Endothelial cell of umbilical vein (primary cell): Measurements from ENCODE around the gene HOXA9. TPM values are rescaled to one million over a fixed set of nuclear protein-coding genes. Genes with fewer than 3 reads are reported as not detected.
A peak's percentile ranks its signal among the peaks of the same experiment; 100 is the strongest.

Source experiments
- BruUV-seq: library from RNA; stranded (reverse); fragments of 400-500 nt; replicated peaks from 2 replicates; lab custom pipeline; 2021; lab: Mats Ljungman, UMichigan
- CTCF ChIA-PET: fragments of 300-600, 350-600 bp; sonication (Branson Sonifier 250); formaldehyde crosslinking; loops from one replicate; lab custom pipeline; 2021; ENCODE audit warnings: antibody characterized with exemption, inconsistent platforms; lab: Charles Lee
- POLR2A ChIA-PET: fragments of 300-600, 350-600 bp; sonication (Branson Sonifier 250); formaldehyde crosslinking; loops from one replicate; lab custom pipeline; 2021; ENCODE audit warnings: antibody characterized with exemption, inconsistent platforms; lab: Charles Lee
- DNase-seq: peaks from one replicate; pipeline ENCODE4 v3.0.0-alpha.2; 2011; ENCODE audit warnings: low read depth, low spot score
- FAIRE-seq: peaks from 2 replicates; lab custom pipeline; 2011; peaks lifted over from hg19 to GRCh38; lab: Jason Lieb, UNC
- H2AFZ ChIP-seq: 2 replicates; pipeline ENCODE4 v1.6.0; 2012; ENCODE audit warnings: low read depth, low read length, control low read depth, inconsistent platforms
- H3K27ac ChIP-seq: 2 replicates; pipeline ENCODE4 v1.5.1; 2011; ENCODE audit warnings: low read depth, mild to moderate bottlenecking, control low read depth, low read length, moderate library complexity; ENCODE audit not compliant: insufficient read depth
- H3K27me3 ChIP-seq, 2 experiments: 2 replicates each; pipeline versions ENCODE4 v1.6.0 to v1.6.1; 2011; ENCODE audit warnings: low read length in 2 of 2, mixed read lengths in 1 of 2; ENCODE audit not compliant: control insufficient read depth in 2 of 2, insufficient read depth in 2 of 2
- H3K36me3 ChIP-seq, 2 experiments: 2 replicates in 1 of 2; 3 replicates in 1 of 2; pipeline ENCODE4 v1.5.1; 2011; ENCODE audit warnings: low read length in 2 of 2, mild to moderate bottlenecking in 1 of 2, moderate library complexity in 1 of 2; ENCODE audit not compliant: control insufficient read depth in 2 of 2, insufficient read depth in 2 of 2; ENCODE audit errors: extremely low read depth in 1 of 2
- H3K4me1 ChIP-seq: 3 replicates; pipeline ENCODE4 v1.5.1; 2011; ENCODE audit warnings: mild to moderate bottlenecking, low read length; ENCODE audit not compliant: control insufficient read depth, insufficient read depth; ENCODE audit errors: extremely low read depth
- H3K4me2 ChIP-seq: 2 replicates; pipeline ENCODE4 v1.6.1; 2011; ENCODE audit warnings: low read length, control low read depth, mixed read lengths; ENCODE audit not compliant: insufficient read depth
- H3K4me3 ChIP-seq, 3 experiments: fragments of 200-600 bp in 1 of 3; sonication (generic), shearing (Covaris generic) in 1 of 3; replicated peaks in 1 of 3; 2 replicates each; pipeline ENCODE4 v1.5.1; 2011 to 2016; ENCODE audit warnings: control low read depth in 3 of 3, low read length in 3 of 3, mild to moderate bottlenecking in 2 of 3, inconsistent platforms in 1 of 3, low read depth in 1 of 3, moderate library complexity in 1 of 3; ENCODE audit not compliant: insufficient read depth in 1 of 3
- H3K79me2 ChIP-seq: 2 replicates; pipeline ENCODE4 v1.6.0; 2012; ENCODE audit warnings: low read length, inconsistent platforms; ENCODE audit not compliant: control insufficient read depth, insufficient read depth
- H3K9ac ChIP-seq: replicated peaks from 2 replicates; pipeline ENCODE3; 2011; ENCODE audit warnings: low read length, control low read depth; ENCODE audit not compliant: insufficient read depth; ENCODE audit errors: extremely low read depth
- H3K9me1 ChIP-seq: replicated peaks from 3 replicates; pipeline ENCODE4 v1.6.0; 2011; ENCODE audit warnings: mild to moderate bottlenecking, low read length; ENCODE audit not compliant: control insufficient read depth, insufficient read depth; ENCODE audit errors: extremely low read depth
- H3K9me3 ChIP-seq: replicated peaks from 2 replicates; pipeline ENCODE4 v1.5.1; 2012; ENCODE audit warnings: low read length, inconsistent platforms; ENCODE audit not compliant: control insufficient read depth, insufficient read depth
- H4K20me1 ChIP-seq: replicated peaks from 2 replicates; pipeline ENCODE3; 2011; ENCODE audit warnings: mild to moderate bottlenecking, low read length; ENCODE audit not compliant: control insufficient read depth, insufficient read depth; ENCODE audit errors: extremely low read depth
- CTCF ChIP-seq, 2 donors: IDR thresholded peaks; 1 replicate in 1 of 2; 2 replicates in 1 of 2; pipeline ENCODE4 v1.5.1; 2011; ENCODE audit warnings: low read length in 2 of 2, mild to moderate bottlenecking in 2 of 2, moderate library complexity in 2 of 2, control low read depth in 1 of 2, inconsistent platforms in 1 of 2, low read depth in 1 of 2; ENCODE audit not compliant: insufficient read depth in 1 of 2; ENCODE audit errors: extremely low read depth in 1 of 2
- GATA2 ChIP-seq: IDR thresholded peaks from 2 replicates; pipeline ENCODE4 v1.7.0; 2011; ENCODE audit warnings: low read depth, mild to moderate bottlenecking, moderate library complexity, mixed read lengths, low read length; ENCODE audit not compliant: insufficient read length, insufficient read depth
- POLR2A ChIP-seq: IDR thresholded peaks from 2 replicates; pipeline ENCODE4 v1.6.1; 2012; ENCODE audit warnings: low read depth, mild to moderate bottlenecking, control low read depth, low read length
- POLR2AphosphoS5 ChIP-seq: IDR thresholded peaks from 2 replicates; pipeline ENCODE4 v1.6.1; 2012; ENCODE audit warnings: low read depth, mild to moderate bottlenecking, control low read depth, low read length, moderate library complexity; ENCODE audit not compliant: insufficient read depth
- dilution Hi-C: fragments of 300-500 bp; cut with MboI; formaldehyde crosslinking; loops from one replicate; pipeline ENCODE4 v1.15.0; 2019; ENCODE audit warnings: low sequenced_read_pairs; ENCODE audit not compliant: extremely low pct_ligation_motif_present
- intact Hi-C: fragments of 100-400 bp; cut with micrococcal nuclease; formaldehyde crosslinking; loops from one replicate; pipeline ENCODE4 v1.10.0; 2022
- polyA plus RNA-seq, 4 experiments: library from polyadenylated mRNA; depleted of rRNA in 3 of 4; stranded (reverse) in 3 of 4; unstranded in 1 of 4; fragments of >200 nt; gene quantifications; 2 replicates each; pipeline versions ENCODE4 v1.2.1 to v1.2.3, GENCODE V29; 2011 to 2012; ENCODE audit warnings: missing spikeins in 1 of 4
- total RNA-seq: library from RNA; stranded (reverse); gene quantifications from 2 replicates; pipeline ENCODE4 v1.2.3, GENCODE V29; 2021

HOXA9 gene
- total and polyA plus RNA-seq, 2 donors (not counting 3 experiments of a cell fraction or from before 2014, with no cell fraction given) = 47.2 to 61.6 TPM

- Histone ChIP-seq H3K9me1 (no peaks in the 10 kb centered on the region), H3K27ac (peak overlapping the region; percentile 96), H3K79me2 (peaks cover 98% of the 10 kb centered on the region), H3K4me3 (peak overlapping the region; percentile 54 to 85 (median 55)), H3K4me1 (peaks cover 75% of the 10 kb centered on the region), H4K20me1 (no peaks in the 10 kb centered on the region), H3K36me3 (peaks cover 0 to 2% of the 10 kb centered on the region in 2 experiments), H3K27me3 (no peaks in the 10 kb centered on the region), H2AFZ (no peak overlapping the region), H3K4me2 (peak overlapping the region; percentile 92), H3K9ac (peak overlapping the region; percentile 78), H3K9me3 (no peaks in the 10 kb centered on the region)
- FAIRE-seq (peak; percentile 74), DNase-seq (peak; percentile 91)
- dilution Hi-C loops = loop anchor here (25.0 kb wide), 1 partner anchor 963 kb away; no protein-coding TSS in a partner anchor
- intact Hi-C loops = loop anchor here (1.0 to 2.0 kb wide), 2 partner anchors 9 to 14 kb away; partner anchors contain the start of gene HOXA9
- ChIA-PET CTCF (interaction anchor here (1.0 to 5.6 kb wide), 18 partner anchors 8 to 781 kb away, joined by 3 to 83 read pairs (median 5); partner anchors contain the start of genes HOXA4 and HOXA9), POLR2A (interaction anchor here (1.0 to 2.6 kb wide), 6 partner anchors 10 to 468 kb away, joined by 3 to 8 read pairs (median 4); partner anchors contain the start of gene HOXA9)
- TF ChIP-seq POLR2AphosphoS5 = peak; percentile 81
- peak; percentile 81 to 89 for TF ChIP-seq CTCF (IDR thresholded peaks at IDR 0.05; ENCODE audit: extremely low read depth in 1 of 2, insufficient read depth in 1 of 2, low read depth in 1 of 2, low read length in 2 of 2)
- TF ChIP-seq POLR2A = peak; percentile 86
- no peak for TF ChIP-seq GATA2
- no TSS peak for BruUV-seq
Measured at GRCh38 chr7:27150568-27151340, 14.6 kb downstream of the HOXA9 start.
